ENCODE results near the gene SPOCK2. TPM values are rescaled to one million over a fixed set of nuclear protein-coding genes. Genes with fewer than 3 reads are reported as not detected.

SPOCK2 gene
- total and polyA plus RNA-seq, 8 donors = 0.59 to 2.1 (median 1.6) TPM

DNA sequence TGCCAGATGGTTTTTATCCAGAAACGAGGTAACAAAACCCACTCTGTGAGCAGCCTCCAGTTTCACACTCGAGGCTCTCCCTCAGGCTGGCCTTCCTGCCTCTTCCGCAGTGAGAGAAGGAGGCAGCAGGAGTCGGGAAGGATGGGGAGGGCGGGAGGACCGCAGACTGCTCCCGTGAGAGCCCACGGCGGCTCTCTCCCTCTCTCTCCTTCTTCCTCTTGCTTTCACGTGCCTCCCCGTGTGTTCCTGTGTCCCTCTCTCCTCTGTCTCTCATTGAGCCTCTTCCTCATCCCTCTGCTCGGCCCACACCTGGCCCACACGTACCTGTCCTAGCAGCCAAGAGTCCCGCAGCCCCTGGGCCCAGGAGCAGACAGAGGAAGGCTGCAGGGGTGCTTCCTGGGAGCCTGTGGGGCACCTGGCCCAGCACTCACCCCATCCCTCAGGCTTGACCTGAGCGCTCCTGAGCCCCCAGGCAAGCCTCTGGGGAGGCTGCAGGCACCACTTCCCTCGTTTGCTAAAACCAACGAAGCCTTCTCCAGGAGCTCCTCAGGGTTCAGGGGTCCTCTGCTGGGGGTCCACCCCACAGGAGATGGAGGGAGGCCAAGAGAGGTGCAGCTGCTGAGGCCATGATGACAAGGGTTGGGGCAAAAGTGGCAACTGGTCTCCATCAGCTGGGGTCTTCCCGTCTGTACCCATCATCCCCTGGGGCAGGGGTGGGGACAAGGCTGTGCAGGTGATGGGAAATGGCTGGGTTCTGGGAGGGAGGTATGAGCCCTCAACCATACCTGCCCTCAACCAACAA, 13.6 kb downstream of the SPOCK2 start:
- WGBS, 2 donors = 80 to 88% methylated on average over 17 to 18 of the region's 18 CpGs
- no peak overlapping the region for H3K27ac ChIP-seq
- TF ChIP-seq, protein P1, sequence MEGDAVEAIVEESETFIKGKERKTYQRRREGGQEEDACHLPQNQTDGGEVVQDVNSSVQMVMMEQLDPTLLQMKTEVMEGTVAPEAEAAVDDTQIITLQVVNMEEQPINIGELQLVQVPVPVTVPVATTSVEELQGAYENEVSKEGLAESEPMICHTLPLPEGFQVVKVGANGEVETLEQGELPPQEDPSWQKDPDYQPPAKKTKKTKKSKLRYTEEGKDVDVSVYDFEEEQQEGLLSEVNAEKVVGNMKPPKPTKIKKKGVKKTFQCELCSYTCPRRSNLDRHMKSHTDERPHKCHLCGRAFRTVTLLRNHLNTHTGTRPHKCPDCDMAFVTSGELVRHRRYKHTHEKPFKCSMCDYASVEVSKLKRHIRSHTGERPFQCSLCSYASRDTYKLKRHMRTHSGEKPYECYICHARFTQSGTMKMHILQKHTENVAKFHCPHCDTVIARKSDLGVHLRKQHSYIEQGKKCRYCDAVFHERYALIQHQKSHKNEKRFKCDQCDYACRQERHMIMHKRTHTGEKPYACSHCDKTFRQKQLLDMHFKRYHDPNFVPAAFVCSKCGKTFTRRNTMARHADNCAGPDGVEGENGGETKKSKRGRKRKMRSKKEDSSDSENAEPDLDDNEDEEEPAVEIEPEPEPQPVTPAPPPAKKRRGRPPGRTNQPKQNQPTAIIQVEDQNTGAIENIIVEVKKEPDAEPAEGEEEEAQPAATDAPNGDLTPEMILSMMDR (IDR thresholded peaks at IDR 0.05) = no peak
- no peaks in the 10 kb centered on the region for H3K4me1 ChIP-seq
- FAIRE-seq (no peak), ATAC-seq (no peak), DNase-seq (peak in 1 of 6 donors; percentile 43)
- H3K36me3 ChIP-seq = no peaks in the 10 kb centered on the region
- H3K4me3 ChIP-seq = no peak overlapping the region
- intact Hi-C loops (cut with DNase I) = no loop called here
- H3K9me3 ChIP-seq = no peaks in the 10 kb centered on the region
- H3K27me3 ChIP-seq = no peaks in the 10 kb centered on the region

DNA sequence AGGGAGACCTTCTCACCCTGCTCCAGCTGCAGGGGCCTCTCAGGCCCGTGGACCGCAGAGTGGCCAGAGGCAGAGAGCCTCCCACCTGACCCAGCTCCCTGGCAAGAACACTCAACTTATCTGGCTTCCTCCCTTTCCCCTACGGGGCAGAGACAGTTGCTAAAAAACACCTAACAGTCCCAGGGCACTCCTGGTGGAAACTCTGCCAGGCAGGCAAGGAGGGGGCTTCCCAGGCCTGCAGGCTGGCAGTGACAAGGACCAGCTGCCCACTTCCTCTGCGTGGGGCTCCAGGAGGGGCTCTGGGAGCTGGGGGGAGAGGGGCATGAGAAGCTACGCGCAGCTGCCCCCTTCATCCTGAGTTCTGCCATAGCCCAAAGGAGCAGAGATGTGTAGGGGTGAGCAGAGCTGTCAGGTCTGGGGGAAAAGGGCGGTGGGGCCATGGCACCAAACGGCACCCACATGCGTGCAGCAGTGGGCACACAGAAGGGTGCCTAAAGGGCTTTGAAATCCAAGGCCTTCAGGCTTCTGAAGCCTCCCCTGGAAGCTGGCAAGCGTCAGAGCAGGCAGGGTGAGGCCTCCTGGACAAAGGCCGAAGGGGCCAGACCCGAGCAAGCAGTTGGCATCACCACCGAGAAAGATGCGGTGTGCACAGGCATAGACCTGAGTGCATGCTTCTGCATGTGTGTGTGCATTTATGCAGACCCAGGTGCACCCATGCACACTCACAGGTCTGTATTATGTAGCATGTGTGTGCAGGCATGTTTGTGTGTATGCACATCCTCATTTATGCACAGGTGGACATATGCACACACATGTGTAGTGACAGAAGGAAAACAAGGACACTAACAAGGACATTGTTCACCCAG, 14.4 kb downstream of the SPOCK2 start:
- intact Hi-C loops (cut with DNase I) = no loop called here
- no peak overlapping the region for H3K4me3 ChIP-seq
- H3K36me3 ChIP-seq = no peaks in the 10 kb centered on the region
- H3K9me3 ChIP-seq = no peaks in the 10 kb centered on the region
- TF ChIP-seq, protein P1 (IDR thresholded peaks at IDR 0.05) = no peak
- no peak for FAIRE-seq
- H3K4me1 ChIP-seq = no peaks in the 10 kb centered on the region
- no peaks in the 10 kb centered on the region for H3K27me3 ChIP-seq
- no peak overlapping the region for H3K27ac ChIP-seq
- 80 to 82% methylated on average over 14 of the region's 14 CpGs for WGBS, 2 donors
- DNase-seq = peak in 1 of 6 donors; percentile 46
- no peak for ATAC-seq

DNA sequence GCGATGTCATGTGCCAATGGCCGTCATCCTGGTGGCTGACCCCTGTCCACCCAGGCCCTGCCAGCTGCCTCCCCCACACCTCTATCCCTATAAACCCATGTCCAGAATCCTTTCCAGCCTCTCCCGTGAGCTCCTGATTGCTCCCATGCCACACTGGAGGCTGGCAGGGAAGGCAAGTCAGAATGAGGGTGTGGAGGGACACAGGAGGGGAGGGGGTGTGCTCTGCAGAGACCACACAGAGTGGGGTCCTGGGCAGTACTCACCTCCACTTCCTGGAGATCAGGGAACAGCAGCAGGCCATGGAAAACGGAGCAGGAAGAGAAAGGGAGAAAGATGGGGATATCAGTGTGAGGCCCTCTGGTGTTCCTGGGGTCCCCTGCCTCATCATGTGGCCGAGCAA, 15.7 kb downstream of the SPOCK2 start:
- Histone ChIP-seq H3K27me3 (no peaks in the 10 kb centered on the region), H3K27ac (no peak overlapping the region), H3K4me1 (no peaks in the 10 kb centered on the region), H3K36me3 (no peaks in the 10 kb centered on the region), H3K9me3 (no peaks in the 10 kb centered on the region), H3K4me3 (no peak overlapping the region)
- ATAC-seq (no peak), DNase-seq (no peak), FAIRE-seq (no peak)
- TF ChIP-seq, protein P1 (IDR thresholded peaks at IDR 0.05) = no peak
- WGBS, 2 donors = 94 to 100% methylated on average over 5 of the region's 5 CpGs
- intact Hi-C loops (cut with DNase I) = no loop called here

DNA sequence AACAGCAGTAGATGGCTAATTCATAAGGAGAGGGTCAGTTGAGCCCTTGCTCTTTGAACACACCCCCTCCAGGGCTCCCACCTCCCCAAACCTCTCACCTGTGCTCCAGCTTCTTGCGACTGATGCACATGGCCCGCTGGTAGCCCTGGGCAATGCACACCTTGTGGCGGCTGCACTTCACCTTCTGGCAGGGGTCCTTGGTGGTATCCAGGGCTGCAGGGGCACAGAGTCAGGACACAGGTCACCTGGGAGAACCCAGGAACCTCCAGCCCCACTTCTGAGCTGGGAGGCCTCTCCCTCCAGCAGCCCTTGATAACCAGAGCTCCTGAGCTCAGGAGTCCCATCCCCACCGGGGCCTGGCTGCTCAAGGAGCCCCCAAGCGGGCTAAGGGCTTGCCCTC, 16.3 kb downstream of the SPOCK2 start:
- H3K4me3 ChIP-seq = no peak overlapping the region
- H3K4me1 ChIP-seq = no peaks in the 10 kb centered on the region
- no peak overlapping the region for H3K27ac ChIP-seq
- ATAC-seq (no peak), FAIRE-seq (no peak), DNase-seq (no peak)
- TF ChIP-seq, protein P1 (IDR thresholded peaks at IDR 0.05) = no peak
- 96% methylated on average over 5 of the region's 5 CpGs for WGBS, 2 donors
- no peaks in the 10 kb centered on the region for H3K27me3 ChIP-seq
- H3K9me3 ChIP-seq = no peaks in the 10 kb centered on the region
- no peaks in the 10 kb centered on the region for H3K36me3 ChIP-seq
- intact Hi-C loops (cut with DNase I) = no loop called here
